ENCODE data around the gene MINDY2. TPM values are rescaled to one million over a fixed set of nuclear protein-coding genes. Genes with fewer than 3 reads are reported as not detected.
"Not testable (repeated sequence)": the region's sequence is repeated elsewhere in the genome, so short reads cannot be mapped to it uniquely, and the experiment has no call there.

MINDY2 gene
- polyA plus RNA-seq, 1 experiment, result 7.8 TPM

DNA sequence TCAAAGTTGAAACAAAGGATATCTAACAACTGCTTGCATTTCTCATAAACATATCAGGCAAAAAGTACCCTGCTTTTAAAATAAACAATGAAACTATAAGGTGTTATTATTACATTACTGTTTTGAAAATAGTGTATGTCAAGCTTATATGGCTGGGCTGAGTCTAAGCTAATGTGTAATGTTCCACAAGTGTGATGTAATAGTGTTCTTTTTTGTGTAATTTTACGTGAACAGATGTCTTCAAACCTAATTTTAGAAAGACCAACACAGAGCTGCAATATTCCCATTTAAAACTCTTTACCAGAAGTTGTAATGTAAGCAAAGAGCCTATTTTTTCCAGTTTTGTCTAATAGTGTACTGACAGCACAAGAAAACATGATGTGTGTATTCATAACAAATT is 34.0 kb downstream of the MINDY2 start:
- POLR2A ChIA-PET, result interaction anchor here (0.6 kb wide), 1 partner anchor 49 kb away, joined by 3 read pairs; no protein-coding TSS in a partner anchor
- no peak for DNase-seq (ENCODE audit: low read depth)
- Histone ChIP-seq H3K27me3 (ENCODE audit: control insufficient read depth, insufficient read depth, low read length) (no peaks in the 10 kb centered on the region), H3K36me3 (ENCODE audit: control insufficient read depth, insufficient read depth, low read length) (0 out of 2 replicates have a peak, but pooled peaks cover 1% of the 10 kb centered on the region), H3K4me3 (ENCODE audit: low read depth, low read length) (no peak overlapping the region)
- TF ChIP-seq, protein P1, sequence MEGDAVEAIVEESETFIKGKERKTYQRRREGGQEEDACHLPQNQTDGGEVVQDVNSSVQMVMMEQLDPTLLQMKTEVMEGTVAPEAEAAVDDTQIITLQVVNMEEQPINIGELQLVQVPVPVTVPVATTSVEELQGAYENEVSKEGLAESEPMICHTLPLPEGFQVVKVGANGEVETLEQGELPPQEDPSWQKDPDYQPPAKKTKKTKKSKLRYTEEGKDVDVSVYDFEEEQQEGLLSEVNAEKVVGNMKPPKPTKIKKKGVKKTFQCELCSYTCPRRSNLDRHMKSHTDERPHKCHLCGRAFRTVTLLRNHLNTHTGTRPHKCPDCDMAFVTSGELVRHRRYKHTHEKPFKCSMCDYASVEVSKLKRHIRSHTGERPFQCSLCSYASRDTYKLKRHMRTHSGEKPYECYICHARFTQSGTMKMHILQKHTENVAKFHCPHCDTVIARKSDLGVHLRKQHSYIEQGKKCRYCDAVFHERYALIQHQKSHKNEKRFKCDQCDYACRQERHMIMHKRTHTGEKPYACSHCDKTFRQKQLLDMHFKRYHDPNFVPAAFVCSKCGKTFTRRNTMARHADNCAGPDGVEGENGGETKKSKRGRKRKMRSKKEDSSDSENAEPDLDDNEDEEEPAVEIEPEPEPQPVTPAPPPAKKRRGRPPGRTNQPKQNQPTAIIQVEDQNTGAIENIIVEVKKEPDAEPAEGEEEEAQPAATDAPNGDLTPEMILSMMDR (IDR thresholded peaks at IDR 0.05; ENCODE audit: insufficient read depth, low read depth, low read length), result no peak
- CTCF ChIA-PET, result no interaction called here

DNA sequence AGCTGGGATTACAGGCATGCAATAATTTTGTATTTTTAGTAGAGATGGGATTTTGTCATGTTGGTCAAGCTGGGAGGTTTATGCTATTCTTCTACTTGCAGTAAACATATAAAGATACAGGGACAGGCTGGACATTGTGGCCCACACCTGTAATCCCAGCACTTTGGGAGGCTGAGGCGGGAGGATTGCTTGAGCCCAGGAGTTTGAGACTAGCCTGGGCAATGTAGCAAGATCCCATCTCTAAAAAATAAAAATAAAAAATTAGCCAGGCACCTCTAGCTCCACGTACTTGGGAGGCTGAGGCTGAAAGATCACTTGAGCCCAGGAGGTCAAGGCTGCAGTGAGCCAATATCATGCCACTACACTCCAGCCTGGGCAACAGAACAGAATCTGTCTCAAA is 52.2 kb downstream of the MINDY2 start:
- POLR2A ChIA-PET, result interaction anchor here (0.7 kb wide), 1 partner anchor 29 kb away, joined by 3 read pairs; no protein-coding TSS in a partner anchor
- not testable (repeated sequence) for DNase-seq (ENCODE audit: low read depth); H3K4me3 ChIP-seq (ENCODE audit: low read depth, low read length); H3K36me3 ChIP-seq (ENCODE audit: control insufficient read depth, insufficient read depth, low read length); H3K27me3 ChIP-seq (ENCODE audit: control insufficient read depth, insufficient read depth, low read length)
- CTCF ChIA-PET, result interaction anchor here (0.7 kb wide), 1 partner anchor 12 kb away, joined by 3 read pairs; no protein-coding TSS in a partner anchor

DNA sequence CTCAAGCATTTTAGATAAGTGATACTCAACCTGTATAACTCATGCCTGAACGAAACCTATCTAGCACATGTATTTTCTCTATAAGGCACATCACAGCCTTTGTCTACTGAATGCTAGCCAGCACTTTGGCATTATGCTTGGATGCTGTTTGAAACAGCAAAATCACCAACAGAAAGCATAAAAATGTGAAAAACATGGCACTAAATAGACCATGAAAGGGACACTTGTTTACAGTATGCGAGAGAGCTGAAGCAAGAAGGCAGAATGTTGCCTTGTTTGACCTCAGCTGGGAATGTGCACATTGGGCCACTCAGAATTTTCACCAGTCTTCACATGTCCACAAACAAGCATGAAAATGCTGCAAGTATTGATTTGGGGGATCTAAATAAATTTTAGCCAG is 59.5 kb downstream of the MINDY2 start:
- peaks cover 1% of the 10 kb centered on the region for H3K36me3 ChIP-seq (ENCODE audit: control insufficient read depth, insufficient read depth, low read length)
- no peak overlapping the region for H3K4me3 ChIP-seq (ENCODE audit: low read depth, low read length)
- H3K27me3 ChIP-seq (ENCODE audit: control insufficient read depth, insufficient read depth, low read length), result no peaks in the 10 kb centered on the region
- TF ChIP-seq, protein P1 (IDR thresholded peaks at IDR 0.05; ENCODE audit: insufficient read depth, low read depth, low read length), result no peak
- ChIA-PET CTCF (no interaction called here), POLR2A (no interaction called here)
- no peak for DNase-seq (ENCODE audit: low read depth)

DNA sequence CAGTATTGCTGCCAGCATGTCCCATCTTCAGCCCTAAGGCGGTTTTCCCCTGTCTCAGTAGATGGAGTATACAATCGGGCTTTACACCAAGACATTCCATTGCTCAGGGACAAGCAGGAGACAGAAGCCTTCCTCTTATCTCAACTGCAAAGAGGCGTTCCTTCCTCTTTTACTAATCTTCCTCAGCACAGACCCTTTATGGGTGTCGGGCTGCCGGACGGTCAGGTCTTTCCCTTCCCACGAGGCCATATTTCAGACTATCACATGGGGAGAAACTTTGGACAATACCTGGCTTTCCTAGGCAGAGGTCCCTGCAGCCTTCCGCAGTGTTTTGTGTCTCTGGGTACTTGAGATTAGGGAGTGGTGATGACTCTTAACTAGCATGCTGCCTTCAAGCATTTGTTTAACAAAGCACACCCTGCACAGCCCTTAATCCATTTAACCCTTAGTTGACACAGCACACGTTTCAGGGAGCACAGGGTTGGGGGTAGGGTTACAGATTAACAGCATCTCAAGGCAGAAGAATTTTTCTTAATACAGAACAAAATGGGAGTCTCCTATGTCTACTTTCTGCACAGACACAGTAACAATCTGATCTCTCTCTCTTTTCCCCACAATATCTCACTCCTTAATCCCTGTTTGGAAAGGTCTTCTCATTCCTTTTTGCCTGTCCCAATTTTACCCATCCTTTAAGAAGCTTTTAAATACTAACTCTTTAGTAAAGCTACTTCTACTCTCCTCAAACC is 62.8 kb downstream of the MINDY2 start:
- DNase-seq (ENCODE audit: low read depth); CTCF ChIA-PET; H3K36me3 ChIP-seq (ENCODE audit: control insufficient read depth, insufficient read depth, low read length); POLR2A ChIA-PET; H3K27me3 ChIP-seq (ENCODE audit: control insufficient read depth, insufficient read depth, low read length); H3K4me3 ChIP-seq (ENCODE audit: low read depth, low read length): not testable (repeated sequence)

DNA sequence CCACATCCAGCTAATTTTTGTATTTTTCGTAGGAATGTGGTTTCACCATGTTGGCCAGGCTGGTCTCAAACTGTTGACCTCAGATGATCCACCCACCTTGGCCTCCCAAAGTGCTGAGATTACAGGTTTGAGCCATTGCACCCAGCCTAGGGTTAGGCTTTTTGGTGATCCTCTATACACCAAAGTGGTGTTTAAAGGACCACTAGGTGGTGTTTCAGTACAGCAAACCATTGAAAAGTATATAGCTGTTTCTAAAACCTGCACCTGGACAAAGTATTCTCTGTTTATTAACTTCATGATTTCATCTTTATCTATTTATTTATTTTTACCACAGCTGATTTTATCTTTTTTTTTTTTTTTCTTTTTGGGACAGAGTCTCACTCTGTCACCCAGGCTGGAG is 68.4 kb downstream of the MINDY2 start:
- no peak for DNase-seq (ENCODE audit: low read depth)

DNA sequence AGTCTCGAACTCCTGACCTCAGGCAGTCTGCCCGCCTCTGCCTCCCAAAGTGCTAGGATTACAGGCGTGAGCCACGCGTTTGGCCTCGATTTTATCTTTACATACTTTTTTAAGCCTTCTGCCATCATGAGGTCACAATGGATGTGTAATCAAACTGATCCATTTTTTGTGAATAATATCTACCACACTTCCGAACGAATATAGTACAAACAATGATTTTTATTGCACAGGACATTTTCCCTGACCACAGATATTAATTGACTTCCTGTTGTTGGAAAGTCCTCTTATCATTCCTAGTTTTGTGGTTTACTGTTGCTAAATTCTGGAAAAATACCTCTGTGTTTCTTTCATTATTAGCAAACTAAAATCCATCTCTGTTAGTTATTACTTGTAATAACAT is 68.9 kb downstream of the MINDY2 start:
- Histone ChIP-seq H3K4me3 (ENCODE audit: low read depth, low read length) (no peak overlapping the region), H3K36me3 (ENCODE audit: control insufficient read depth, insufficient read depth, low read length) (peaks cover 1% of the 10 kb centered on the region; the same call in 1 of the 2 replicates), H3K27me3 (ENCODE audit: control insufficient read depth, insufficient read depth, low read length) (no peaks in the 10 kb centered on the region)
- ChIA-PET CTCF (interaction anchor here (1.2 kb wide), 1 partner anchor 11 kb away, joined by 3 read pairs; no protein-coding TSS in a partner anchor), POLR2A (no interaction called here)
- TF ChIP-seq, protein P1 (IDR thresholded peaks at IDR 0.05; ENCODE audit: insufficient read depth, low read depth, low read length), result no peak
- DNase-seq (ENCODE audit: low read depth), result peak; percentile 24

More for the DNA sequence above, 68.4 kb downstream of the MINDY2 start:
- no peaks in the 10 kb centered on the region for H3K27me3 ChIP-seq (ENCODE audit: control insufficient read depth, insufficient read depth, low read length)
- ChIA-PET POLR2A (interaction anchor here (0.7 kb wide), 1 partner anchor 480 kb away, joined by 6 read pairs; no protein-coding TSS in a partner anchor), CTCF (interaction anchor here (1.0 to 1.2 kb wide), 2 partner anchors 12 to 36 kb away, joined by 3 read pairs; no protein-coding TSS in a partner anchor)
- TF ChIP-seq, protein P1 (IDR thresholded peaks at IDR 0.05; ENCODE audit: insufficient read depth, low read depth, low read length), result peak; percentile 30; the same call in 1 of the 2 replicates
- H3K36me3 ChIP-seq (ENCODE audit: control insufficient read depth, insufficient read depth, low read length), result peaks cover 1% of the 10 kb centered on the region; the same call in 1 of the 2 replicates
- no peak overlapping the region for H3K4me3 ChIP-seq (ENCODE audit: low read depth, low read length)
